Activated CD4-positive, alpha-beta T cell treated with anti-CD3 and anti-CD28 coated beads for 36 hours (primary cell): Measurements from ENCODE around the gene MRFAP1L1. TPM values are rescaled to one million over a fixed set of nuclear protein-coding genes. Genes with fewer than 3 reads are reported as not detected.

ENCODE experiments used
- ATAC-seq: fragments of 200-7000 bp; cut with Tn5 transposase; one replicate; pipeline ENCODE4 v1.10.0; 2021; ENCODE audit warnings: mild to moderate bottlenecking, moderate library complexity
- CTCF ChIA-PET: fragments of 350-600 bp; sonication (Branson Sonifier 250); formaldehyde crosslinking; loops from one replicate; lab custom pipeline; 2021; ENCODE audit warnings: antibody characterized with exemption; lab: Charles Lee
- POLR2A ChIA-PET: fragments of 350-600 bp; sonication (Branson Sonifier 250); formaldehyde crosslinking; loops from one replicate; lab custom pipeline; 2021; ENCODE audit warnings: antibody characterized with exemption, inconsistent platforms; lab: Charles Lee
- DNase-seq: peaks from one replicate; pipeline ENCODE4 v3.0.0-alpha.2; 2020
- H3K27ac Mint-ChIP-seq: one replicate; pipeline ENCODE4 v1.8.0; 2021; ENCODE audit warnings: mixed read lengths
- H3K27me3 Mint-ChIP-seq: one replicate; pipeline ENCODE4 v1.8.0; 2021; ENCODE audit warnings: mixed read lengths
- H3K36me3 Mint-ChIP-seq: one replicate; pipeline ENCODE4 v1.8.0; 2021; ENCODE audit warnings: low read depth, mixed read lengths
- H3K4me1 Mint-ChIP-seq: one replicate; pipeline ENCODE4 v1.8.0; 2021; ENCODE audit warnings: mixed read lengths
- H3K4me3 Mint-ChIP-seq: one replicate; pipeline ENCODE4 v1.8.0; 2021; ENCODE audit warnings: mild to moderate bottlenecking, moderate library complexity, mixed read lengths
- H3K9me3 Mint-ChIP-seq: one replicate; pipeline ENCODE4 v1.8.0; 2021; ENCODE audit warnings: low read depth, mixed read lengths
- intact Hi-C, 2 experiments: fragments of 100-400 bp; cut with DNase I in 1 of 2; cut with micrococcal nuclease in 1 of 2; formaldehyde crosslinking; loops; one replicate each; pipeline versions ENCODE4 v1.14.2 to v1.15.1; 2022 to 2024; cut with DNase I, micrococcal nuclease
- total RNA-seq, 2 experiments: library from RNA; stranded (reverse); gene quantifications; one replicate each; pipeline ENCODE4 v1.2.3, GENCODE V29; 2021

Gene MRFAP1L1
- total RNA-seq, 2 experiments from 2014 or later: 36.4 to 45.0 TPM

DNA sequence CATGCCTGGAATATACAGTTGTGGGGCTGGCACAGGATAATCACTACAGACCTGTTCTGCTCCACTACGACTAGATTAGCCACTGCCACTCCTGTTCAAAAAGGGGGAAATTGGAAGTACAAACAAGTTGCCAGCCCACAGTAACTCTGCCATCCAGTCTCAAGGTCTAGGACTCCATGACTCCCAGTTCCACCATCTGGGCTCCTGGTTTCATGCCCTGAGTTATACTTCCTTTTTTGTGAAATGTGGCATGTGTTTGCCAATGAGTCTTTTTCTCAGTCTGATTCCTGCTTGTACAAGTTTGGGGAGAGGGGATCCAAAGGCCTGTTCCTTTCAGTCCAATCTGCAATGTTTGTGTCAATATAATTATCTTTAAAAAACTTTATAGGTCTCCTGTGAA is 5.3 kb upstream of the MRFAP1L1 start:
- peak overlapping the region; percentile 2 for H3K4me3 Mint-ChIP-seq
- CTCF ChIA-PET: interaction anchor here (1.1 to 8.5 kb wide), 5 partner anchors 13 to 355 kb away, joined by 3 to 157 read pairs (median 3); no protein-coding TSS in a partner anchor
- intact Hi-C loops: loop anchor here in 1 of 2 experiments (10.0 kb wide), 1 partner anchor 270 kb away; no protein-coding TSS in a partner anchor
- peaks cover 11% of the 10 kb centered on the region for H3K36me3 Mint-ChIP-seq
- no peak for DNase-seq
- H3K27ac Mint-ChIP-seq: peak overlapping the region; percentile 33
- ATAC-seq: no peak
- H3K27me3 Mint-ChIP-seq: no peaks in the 10 kb centered on the region
- no peaks in the 10 kb centered on the region for H3K9me3 Mint-ChIP-seq
- H3K4me1 Mint-ChIP-seq: peaks cover 32% of the 10 kb centered on the region
- POLR2A ChIA-PET: no interaction called here

DNA sequence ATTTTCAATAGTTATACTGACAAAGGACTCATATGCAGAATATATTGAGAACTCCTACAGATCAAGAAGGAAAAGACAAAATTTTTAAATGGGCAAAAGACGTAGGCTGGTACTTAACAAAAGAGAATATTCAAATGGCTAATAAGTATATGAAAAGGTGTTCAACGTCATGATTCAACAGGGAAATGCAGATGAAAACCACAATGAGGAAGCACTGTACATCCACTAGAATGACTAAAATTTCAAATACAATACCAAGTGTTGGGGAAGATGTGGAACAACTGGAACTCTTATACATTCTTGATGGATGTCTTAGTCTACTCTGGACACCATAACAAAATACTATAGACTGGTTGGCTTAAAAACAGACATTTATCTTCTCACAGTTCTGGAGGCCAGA is 1.3 kb upstream of the MRFAP1L1 start:
- Mint-ChIP-seq H3K4me3 (peak overlapping the region; percentile 98), H3K4me1 (peaks cover 40% of the 10 kb centered on the region), H3K9me3 (no peaks in the 10 kb centered on the region), H3K36me3 (peaks cover 29% of the 10 kb centered on the region), H3K27me3 (no peaks in the 10 kb centered on the region), H3K27ac (no peak overlapping the region)
- ATAC-seq: no peak
- ChIA-PET POLR2A (no interaction called here), CTCF (interaction anchor here (1.5 to 1.8 kb wide), 2 partner anchors 9 to 359 kb away, joined by 6 read pairs; no protein-coding TSS in a partner anchor)
- DNase-seq: no peak
- intact Hi-C loops: loop anchor here (1.0 to 10.0 kb wide), 2 partner anchors 274 to 357 kb away; partner anchors contain the start of gene GRPEL1 (in 1 of the 2)

DNA sequence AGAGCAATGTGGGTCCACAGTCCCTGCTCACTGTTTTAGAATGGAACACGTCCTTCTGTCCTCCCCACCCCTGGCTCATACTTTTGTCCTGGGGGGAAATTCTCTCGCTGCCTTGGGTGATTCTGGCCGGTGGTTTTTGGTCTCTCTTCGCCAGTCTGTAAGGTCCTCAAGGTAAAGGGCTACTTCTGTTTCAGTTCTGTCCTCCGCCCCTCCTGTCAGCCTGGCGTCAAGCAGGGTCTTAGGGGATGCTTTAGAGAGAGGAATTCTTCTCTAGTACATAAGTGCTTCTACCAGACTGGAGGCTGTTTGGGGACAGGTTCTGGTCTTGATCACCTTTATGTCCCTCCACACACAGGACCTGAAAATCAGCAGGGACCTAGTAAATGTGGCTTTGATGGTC is 617 bp upstream of the MRFAP1L1 start:
- ATAC-seq (no peak), DNase-seq (no peak)
- Mint-ChIP-seq H3K4me3 (peak overlapping the region; percentile 98), H3K27ac (peak overlapping the region; percentile 98), H3K4me1 (peaks cover 42% of the 10 kb centered on the region), H3K9me3 (no peaks in the 10 kb centered on the region), H3K27me3 (no peaks in the 10 kb centered on the region), H3K36me3 (peaks cover 31% of the 10 kb centered on the region)
- intact Hi-C loops: loop anchor here (1.0 to 10.0 kb wide), 2 partner anchors 275 to 358 kb away; partner anchors contain the start of gene GRPEL1 (in 1 of the 2)
- ChIA-PET POLR2A (interaction anchor here (0.6 to 5.3 kb wide), 7 partner anchors 19 to 358 kb away, joined by 3 to 42 read pairs (median 3); partner anchors contain the start of genes GRPEL1 and MRFAP1), CTCF (interaction anchor here (0.7 to 7.1 kb wide), 9 partner anchors 9 to 360 kb away, joined by 3 to 39 read pairs (median 6); a partner anchor contains a TSS)

DNA sequence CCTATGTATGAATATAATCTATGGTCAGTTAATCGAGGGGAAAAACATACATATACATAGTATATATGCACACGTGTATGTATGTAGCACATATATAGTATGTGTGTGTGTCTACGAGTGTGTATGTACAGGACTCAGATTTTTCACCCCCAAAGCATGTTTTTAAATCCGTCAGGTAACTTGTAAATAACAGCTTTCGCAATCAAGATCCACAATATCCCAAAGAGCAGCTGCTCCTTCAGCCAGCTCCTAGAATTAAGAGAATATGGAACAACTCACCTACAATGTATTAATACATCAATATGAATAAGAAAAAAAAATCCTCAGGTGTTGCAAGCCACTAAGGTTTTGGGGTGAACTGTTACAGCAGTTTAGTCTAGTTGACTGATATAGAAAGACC is 3.5 kb downstream of the MRFAP1L1 start:
- no peak for ATAC-seq
- Mint-ChIP-seq H3K4me3 (peak overlapping the region; percentile 7), H3K4me1 (peaks cover 61% of the 10 kb centered on the region), H3K27me3 (no peaks in the 10 kb centered on the region), H3K27ac (peak overlapping the region; percentile 83), H3K36me3 (peaks cover 61% of the 10 kb centered on the region), H3K9me3 (peaks cover 1% of the 10 kb centered on the region)
- ChIA-PET POLR2A (interaction anchor here (0.6 to 5.3 kb wide), 2 partner anchors 32 to 62 kb away, joined by 7 to 42 read pairs; a partner anchor contains a TSS), CTCF (interaction anchor here (0.5 to 7.1 kb wide), 9 partner anchors 11 to 1100 kb away, joined by 3 to 39 read pairs (median 4); partner anchors contain the start of genes BLOC1S4 and S100P)
- DNase-seq: no peak
- intact Hi-C loops: no loop called here

DNA sequence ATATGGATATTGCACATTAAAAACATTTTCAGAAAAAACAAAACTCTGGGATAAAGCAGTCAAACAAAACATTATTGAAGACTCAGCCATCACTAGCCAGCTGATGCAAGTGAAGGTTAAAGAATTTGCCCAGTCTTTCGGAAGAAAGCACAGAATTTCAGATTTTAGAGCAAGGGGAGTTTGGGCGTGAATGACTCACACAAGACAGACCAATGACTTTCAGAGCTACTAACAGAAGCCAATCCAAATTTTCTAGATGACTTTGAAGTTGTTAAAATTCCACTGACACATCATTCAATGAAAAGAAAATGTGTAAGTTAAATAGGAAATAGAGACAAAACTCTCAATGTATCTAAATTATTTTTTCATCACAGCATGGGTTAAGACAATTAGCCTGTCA is 4.0 kb downstream of the MRFAP1L1 start:
- Mint-ChIP-seq H3K27me3 (no peaks in the 10 kb centered on the region), H3K4me1 (peaks cover 57% of the 10 kb centered on the region), H3K27ac (peak overlapping the region; percentile 83), H3K9me3 (peaks cover 1% of the 10 kb centered on the region), H3K36me3 (peaks cover 63% of the 10 kb centered on the region), H3K4me3 (peak overlapping the region; percentile 7)
- CTCF ChIA-PET: interaction anchor here (1.0 to 7.1 kb wide), 6 partner anchors 12 to 387 kb away, joined by 3 to 39 read pairs (median 6); partner anchors contain the start of genes BLOC1S4 and S100P
- ATAC-seq (peak; percentile 51), DNase-seq (peak; percentile 52)
- POLR2A ChIA-PET: interaction anchor here (0.6 to 5.3 kb wide), 2 partner anchors 31 to 62 kb away, joined by 7 to 42 read pairs; a partner anchor contains a TSS
- intact Hi-C loops: loop anchor here in 1 of 2 experiments (2.0 kb wide), 1 partner anchor 17 kb away; no protein-coding TSS in a partner anchor

DNA sequence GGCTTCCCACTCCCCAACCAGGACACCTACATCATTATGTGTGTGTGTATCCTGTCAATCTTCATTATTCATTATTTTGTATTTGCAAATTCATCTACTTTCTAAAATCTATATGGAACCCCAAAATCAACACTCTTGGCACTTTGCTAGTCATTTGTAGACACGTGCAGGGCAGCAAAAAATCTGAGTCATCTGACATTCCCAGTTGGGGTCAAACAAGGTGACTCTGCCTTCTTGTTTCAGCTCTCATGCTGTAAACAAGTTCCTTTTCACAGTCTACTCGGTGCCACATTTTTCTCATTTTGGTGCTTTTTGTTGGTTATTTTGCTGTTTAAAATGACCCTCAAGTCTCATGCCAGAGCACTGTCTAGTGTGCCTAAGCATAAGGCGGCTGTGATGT is 5.9 kb downstream of the MRFAP1L1 start:
- Mint-ChIP-seq H3K4me1 (peaks cover 67% of the 10 kb centered on the region), H3K27me3 (no peaks in the 10 kb centered on the region), H3K9me3 (peaks cover 1% of the 10 kb centered on the region), H3K27ac (peak overlapping the region; percentile 85), H3K36me3 (peaks cover 70% of the 10 kb centered on the region), H3K4me3 (no peak overlapping the region)
- CTCF ChIA-PET: interaction anchor here (0.6 to 7.1 kb wide), 7 partner anchors 13 to 212 kb away, joined by 3 to 39 read pairs (median 3); partner anchors contain the start of gene BLOC1S4
- intact Hi-C loops: loop anchor here in 1 of 2 experiments (2.0 kb wide), 1 partner anchor 15 kb away; no protein-coding TSS in a partner anchor
- ATAC-seq (peak; percentile 48), DNase-seq (peak; percentile 45)
- POLR2A ChIA-PET: no interaction called here

DNA sequence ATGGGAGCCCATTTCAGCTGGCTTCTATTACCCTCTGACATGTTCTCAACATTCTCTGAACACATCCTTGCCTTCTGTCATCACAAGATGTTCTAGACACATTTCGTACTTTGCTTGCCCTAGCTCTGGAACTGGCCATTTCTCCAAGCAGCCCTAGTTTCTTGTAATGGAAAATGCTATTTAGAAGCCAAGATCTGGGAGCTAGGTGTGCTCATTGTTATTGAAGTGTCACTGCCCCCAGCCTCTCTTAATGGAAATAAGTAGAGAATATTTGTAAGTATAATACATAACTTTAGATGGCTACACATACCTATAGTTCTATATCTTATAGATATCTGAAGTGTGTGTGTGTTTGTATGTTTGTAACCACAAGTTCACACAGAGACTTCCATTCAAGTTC is 6.9 kb downstream of the MRFAP1L1 start:
- Mint-ChIP-seq H3K36me3 (peaks cover 63% of the 10 kb centered on the region), H3K27me3 (no peaks in the 10 kb centered on the region)

DNA sequence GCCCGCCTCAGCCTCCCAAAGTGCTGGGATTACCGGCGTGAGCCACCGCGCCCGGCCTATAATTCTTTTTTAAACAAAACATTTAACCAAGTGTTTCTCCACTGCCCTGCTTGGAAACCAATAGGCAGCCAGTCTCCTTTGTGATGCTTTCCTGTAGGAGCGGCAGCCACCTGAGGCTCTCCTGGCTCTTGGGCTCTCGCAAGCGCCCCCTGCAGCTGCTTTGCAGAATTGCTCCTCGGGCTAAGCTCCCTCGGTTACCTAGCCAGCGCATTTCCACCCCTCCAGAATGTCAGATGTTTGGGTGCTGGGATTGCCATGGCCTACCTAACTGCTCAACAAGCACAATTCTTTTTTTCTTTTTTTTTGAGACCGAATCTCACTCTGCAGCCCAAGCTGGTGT is 8.3 kb downstream of the MRFAP1L1 start:
- H3K4me3 Mint-ChIP-seq: no peak overlapping the region
- peaks cover 53% of the 10 kb centered on the region for H3K36me3 Mint-ChIP-seq
- peaks cover 66% of the 10 kb centered on the region for H3K4me1 Mint-ChIP-seq
- DNase-seq: peak; percentile 77
- no peak overlapping the region for H3K27ac Mint-ChIP-seq
- peaks cover 1% of the 10 kb centered on the region for H3K9me3 Mint-ChIP-seq
- intact Hi-C loops: no loop called here
- ATAC-seq: no peak
- POLR2A ChIA-PET: interaction anchor here (0.7 kb wide), 2 partner anchors 26 kb away, joined by 5 read pairs; no protein-coding TSS in a partner anchor
- CTCF ChIA-PET: interaction anchor here (0.7 to 5.6 kb wide), 14 partner anchors 8 to 497 kb away, joined by 3 to 44 read pairs (median 4); partner anchors contain the start of genes BLOC1S4, MRFAP1L1 and S100P
- no peaks in the 10 kb centered on the region for H3K27me3 Mint-ChIP-seq

More for the DNA sequence above, 6.9 kb downstream of the MRFAP1L1 start:
- no peak overlapping the region for H3K4me3 Mint-ChIP-seq
- DNase-seq (no peak), ATAC-seq (no peak)
- POLR2A ChIA-PET: interaction anchor here (0.6 kb wide), 1 partner anchor 353 kb away, joined by 3 read pairs; no protein-coding TSS in a partner anchor
- H3K4me1 Mint-ChIP-seq: peaks cover 68% of the 10 kb centered on the region
- H3K27ac Mint-ChIP-seq: peak overlapping the region; percentile 14
- intact Hi-C loops: no loop called here
- CTCF ChIA-PET: interaction anchor here (0.6 to 5.6 kb wide), 9 partner anchors 13 to 198 kb away, joined by 3 to 44 read pairs (median 4); a partner anchor contains a TSS
- peaks cover 1% of the 10 kb centered on the region for H3K9me3 Mint-ChIP-seq

DNA sequence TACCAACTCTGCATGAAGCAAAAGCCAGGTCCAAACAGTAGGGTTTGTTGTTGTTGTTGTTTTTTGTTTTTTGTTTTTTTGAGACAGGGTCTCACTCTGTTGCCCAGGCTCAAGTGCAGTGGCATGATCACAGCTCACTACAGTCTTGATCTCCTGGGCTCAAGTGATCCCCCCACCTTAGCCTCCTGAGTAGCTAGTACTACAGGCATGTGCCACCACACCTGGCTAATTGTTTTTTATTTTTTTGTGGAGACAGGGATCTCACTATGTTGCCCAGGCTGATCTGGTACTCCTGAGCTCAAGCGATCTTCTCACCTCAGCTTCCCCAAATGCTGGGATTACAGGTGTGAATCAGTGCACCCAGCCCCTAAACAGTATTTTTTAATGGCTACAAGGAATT is 9.8 kb downstream of the MRFAP1L1 start:
- H3K4me1 Mint-ChIP-seq: peaks cover 65% of the 10 kb centered on the region
- no peak overlapping the region for H3K4me3 Mint-ChIP-seq
- no peaks in the 10 kb centered on the region for H3K27me3 Mint-ChIP-seq
- CTCF ChIA-PET: interaction anchor here (0.6 to 5.6 kb wide), 6 partner anchors 9 to 1155 kb away, joined by 3 to 44 read pairs (median 5); partner anchors contain the start of gene MRFAP1L1
- ATAC-seq (no peak), DNase-seq (no peak)
- peaks cover 43% of the 10 kb centered on the region for H3K36me3 Mint-ChIP-seq
- peak overlapping the region; percentile 73 for H3K27ac Mint-ChIP-seq
- intact Hi-C loops: no loop called here
- POLR2A ChIA-PET: interaction anchor here (0.6 kb wide), 2 partner anchors 25 to 210 kb away, joined by 3 to 4 read pairs; partner anchors contain the start of gene TBC1D14
- H3K9me3 Mint-ChIP-seq: peaks cover under 1% of the 10 kb centered on the region

DNA sequence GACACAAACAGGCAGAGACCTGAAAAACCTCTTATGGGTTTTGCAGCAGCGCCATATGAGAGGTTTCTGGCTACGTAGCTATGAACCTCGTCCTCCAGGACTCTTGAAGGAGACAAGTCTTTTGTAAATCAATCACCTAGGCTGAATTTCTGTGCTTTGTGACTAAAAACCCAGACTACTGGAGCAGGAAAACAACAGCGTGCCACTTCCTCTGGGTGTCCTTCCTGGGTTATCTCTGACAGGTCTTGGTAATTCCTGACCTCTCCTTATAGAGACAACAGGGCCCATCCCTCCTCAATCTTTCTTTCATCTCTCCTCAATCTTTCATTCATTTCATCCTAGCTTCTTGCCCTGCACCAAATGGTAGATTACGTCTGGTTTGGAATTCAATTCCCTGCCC is 10.3 kb downstream of the MRFAP1L1 start:
- Mint-ChIP-seq H3K27me3 (no peaks in the 10 kb centered on the region), H3K4me3 (no peak overlapping the region), H3K27ac (peak overlapping the region; percentile 73), H3K9me3 (no peaks in the 10 kb centered on the region), H3K4me1 (peaks cover 65% of the 10 kb centered on the region), H3K36me3 (peaks cover 39% of the 10 kb centered on the region)
- DNase-seq: no peak
- ATAC-seq: no peak
- intact Hi-C loops: no loop called here
- ChIA-PET POLR2A (interaction anchor here (0.6 kb wide), 1 partner anchor 210 kb away, joined by 3 read pairs; the partner anchor contains the start of gene TBC1D14), CTCF (interaction anchor here (0.7 to 5.6 kb wide), 5 partner anchors 10 to 67 kb away, joined by 3 to 44 read pairs (median 3); partner anchors contain the start of gene MRFAP1L1)

DNA sequence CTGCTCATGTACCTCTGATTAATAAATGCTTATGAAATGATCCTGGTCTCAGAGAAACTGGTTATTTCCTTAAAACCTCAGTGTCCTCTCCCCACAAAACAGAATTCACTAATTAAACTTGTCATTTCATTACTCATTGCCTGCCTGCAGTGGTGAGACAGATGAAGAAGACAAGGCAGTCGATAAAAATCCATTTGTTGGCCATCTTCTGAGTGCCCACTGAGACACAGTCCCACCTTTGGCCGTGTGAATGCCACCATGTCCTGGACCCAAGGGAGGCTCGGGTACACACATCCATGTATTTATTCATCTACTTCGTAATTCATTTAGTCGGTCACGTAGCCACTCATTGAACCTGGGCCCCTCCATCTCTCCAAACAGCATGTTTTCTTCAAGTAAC is 12.5 kb downstream of the MRFAP1L1 start:
- no peak for ATAC-seq
- Mint-ChIP-seq H3K9me3 (no peaks in the 10 kb centered on the region), H3K4me1 (peaks cover 72% of the 10 kb centered on the region), H3K36me3 (peaks cover 23% of the 10 kb centered on the region), H3K4me3 (no peak overlapping the region), H3K27me3 (no peaks in the 10 kb centered on the region), H3K27ac (peak overlapping the region; percentile 99)
- intact Hi-C loops: loop anchor here (2.0 kb wide), 1 partner anchor 22 kb away; a partner anchor contains a TSS
- ChIA-PET POLR2A (interaction anchor here (2.3 kb wide), 1 partner anchor 22 kb away, joined by 27 read pairs; a partner anchor contains a TSS), CTCF (interaction anchor here (1.0 to 3.0 kb wide), 2 partner anchors 11 to 22 kb away, joined by 3 to 18 read pairs; a partner anchor contains a TSS)
- DNase-seq: no peak
